CD4-positive, CD25-positive, alpha-beta regulatory T cell (primary cell): ENCODE measurements around the gene CMAS. TPM values are rescaled to one million over a fixed set of nuclear protein-coding genes. Genes with fewer than 3 reads are reported as not detected.
"Not testable (repeated sequence)": the region's sequence is repeated elsewhere in the genome, so short reads cannot be mapped to it uniquely, and the experiment has no call there.

ENCODE experiments used
- ATAC-seq, 2 donors: fragments of 150-1000 bp; cut with Tn5 transposase; one replicate each; pipeline ENCODE4 v1.10.0; 2021; ENCODE audit warnings: low read depth in 2 of 2, moderate number of reproducible peaks in 2 of 2, moderate library complexity in 1 of 2
- DNase-seq, 3 donors: peaks; one replicate each; pipeline versions ENCODE4 v3.0.0 to v3.0.0-alpha.2; 2012 to 2022; ENCODE audit warnings: mixed read lengths in 1 of 3
- H3K27ac ChIP-seq: one replicate; pipeline ENCODE4 v1.7.0; 2013; ENCODE audit warnings: mild to moderate bottlenecking, low read length; ENCODE audit not compliant: insufficient read depth, poor library complexity, severe bottlenecking
- H3K27me3 ChIP-seq: one replicate; pipeline ENCODE4 v1.7.0; 2013; ENCODE audit warnings: low read length; ENCODE audit not compliant: control insufficient read depth, insufficient read depth
- H3K36me3 ChIP-seq: one replicate; pipeline ENCODE4 v1.7.0; 2013; ENCODE audit warnings: mild to moderate bottlenecking, low read length, moderate library complexity; ENCODE audit not compliant: control insufficient read depth, insufficient read depth
- H3K4me1 ChIP-seq: 2 replicates; pipeline ENCODE4 v1.7.0; 2013; ENCODE audit warnings: mild to moderate bottlenecking, low read length; ENCODE audit not compliant: insufficient read depth, control insufficient read depth, poor library complexity, severe bottlenecking
- H3K4me3 ChIP-seq: one replicate; pipeline ENCODE4 v1.7.0; 2013; ENCODE audit warnings: low read depth, mild to moderate bottlenecking, low read length, moderate library complexity
- H3K9me3 ChIP-seq, 2 experiments: 1 replicate in 1 of 2; 2 replicates in 1 of 2; pipeline ENCODE4 v1.7.0; 2013; ENCODE audit warnings: low read length in 2 of 2, mild to moderate bottlenecking in 1 of 2, moderate library complexity in 1 of 2; ENCODE audit not compliant: control insufficient read depth in 2 of 2
- H3K27ac Mint-ChIP-seq, 3 donors: one replicate each; pipeline ENCODE4 v1.8.0; 2020 to 2022; ENCODE audit warnings: mild to moderate bottlenecking in 3 of 3, mixed read lengths in 3 of 3, moderate library complexity in 2 of 3
- H3K27me3 Mint-ChIP-seq: one replicate; pipeline ENCODE4 v1.8.0; 2022; ENCODE audit warnings: mild to moderate bottlenecking, mixed read lengths
- H3K36me3 Mint-ChIP-seq: one replicate; pipeline ENCODE4 v1.8.0; 2020; ENCODE audit warnings: mixed read lengths
- H3K4me1 Mint-ChIP-seq, 4 donors: one replicate each; pipeline ENCODE4 v1.8.0; 2020 to 2022; ENCODE audit warnings: mixed read lengths in 4 of 4, mild to moderate bottlenecking in 1 of 4
- H3K4me3 Mint-ChIP-seq, 4 donors: one replicate each; pipeline ENCODE4 v1.8.0; 2020 to 2022; ENCODE audit warnings: mild to moderate bottlenecking in 4 of 4, mixed read lengths in 4 of 4, moderate library complexity in 3 of 4
- H3K9me3 Mint-ChIP-seq, 7 donors: one replicate each; pipeline ENCODE4 v1.8.0; 2020 to 2022; ENCODE audit warnings: mixed read lengths in 7 of 7, mild to moderate bottlenecking in 3 of 7, moderate library complexity in 2 of 7
- polyA plus RNA-seq, 4 donors: library from polyadenylated mRNA; unstranded; fragments of 300-500 nt; fragmentation: Illumina TruSeq; gene quantifications; one replicate each; pipeline ENCODE4 v1.2.3, GENCODE V29; 2021
- total RNA-seq: library from RNA; stranded (reverse); gene quantifications from one replicate; pipeline ENCODE4 v1.2.3, GENCODE V29; 2022

Gene CMAS
- total and polyA plus RNA-seq, 5 donors from 2014 or later: 17.0 to 43.2 (median 41.8) TPM

DNA sequence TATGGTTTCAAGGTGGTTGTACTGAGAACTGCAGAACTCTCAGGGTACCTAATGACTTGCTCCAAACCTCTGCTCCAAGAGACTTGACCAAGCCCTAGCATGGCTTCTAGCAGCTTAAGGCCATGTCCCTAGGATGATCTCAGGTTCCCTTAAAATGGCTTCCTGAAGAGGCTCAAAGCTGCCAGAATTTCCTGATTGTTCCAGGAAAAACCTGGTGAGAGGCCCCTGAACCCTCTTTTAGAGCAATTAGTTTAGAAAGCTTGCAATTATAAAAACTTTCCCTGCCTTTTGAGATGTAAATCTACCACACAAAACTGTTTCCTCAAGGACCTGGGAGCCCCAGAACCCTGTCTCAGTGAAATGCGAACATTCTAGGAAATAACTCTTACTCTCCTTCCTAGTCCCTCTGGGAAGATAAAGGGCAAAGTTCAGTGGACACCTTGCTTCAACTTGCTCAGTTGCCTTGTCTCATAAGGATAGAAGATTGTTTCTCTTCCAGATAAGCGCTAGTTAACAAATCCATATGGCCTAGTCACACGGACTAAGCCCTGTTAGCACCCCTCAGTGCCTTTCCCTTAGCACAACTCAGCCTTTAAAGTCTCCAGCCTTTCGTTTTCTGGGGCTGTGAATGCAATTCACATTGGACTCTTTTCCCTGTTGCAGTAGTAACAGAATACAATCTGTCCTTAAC is 2.5 kb downstream of the CMAS start:
- peaks cover 20% of the 10 kb centered on the region for H3K4me1 ChIP-seq
- no peaks in the 10 kb centered on the region for H3K36me3 ChIP-seq
- DNase-seq: no peak
- no peaks in the 10 kb centered on the region for H3K9me3 Mint-ChIP-seq
- peak overlapping the region in 2 of 3 donors; percentile 2 to 4 for H3K27ac Mint-ChIP-seq
- peak overlapping the region; percentile 2 for H3K4me3 ChIP-seq
- no peaks in the 10 kb centered on the region for H3K27me3 Mint-ChIP-seq
- no peak for ATAC-seq
- H3K9me3 ChIP-seq: no peaks in the 10 kb centered on the region
- no peaks in the 10 kb centered on the region for H3K27me3 ChIP-seq
- no peaks in the 10 kb centered on the region for H3K36me3 Mint-ChIP-seq
- peak overlapping the region in 3 of 4 donors; percentile 11 to 39 (median 16) for H3K4me3 Mint-ChIP-seq
- H3K27ac ChIP-seq: no peak overlapping the region
- peaks cover 22 to 58% (median 48%) of the 10 kb centered on the region in 4 donors for H3K4me1 Mint-ChIP-seq

DNA sequence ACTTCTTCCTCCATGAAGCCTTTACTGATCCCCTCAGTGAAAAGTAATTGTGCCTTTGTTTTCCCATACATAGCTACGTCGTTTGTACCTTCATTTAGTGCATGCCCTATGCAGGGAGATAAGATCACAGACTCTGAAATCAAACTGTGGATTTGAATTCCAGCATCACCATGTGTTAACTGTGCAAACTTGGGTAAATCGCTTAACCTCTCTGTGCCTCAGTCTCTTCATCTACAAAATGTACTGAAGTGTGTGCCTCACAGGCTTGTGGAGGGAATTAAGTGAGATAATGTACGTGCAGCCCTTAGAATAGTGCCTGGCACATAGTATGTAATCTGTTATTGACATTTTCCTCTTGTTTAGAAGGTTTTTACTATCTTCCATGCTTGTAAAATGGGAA is 4.1 kb downstream of the CMAS start:
- ATAC-seq: no peak
- no peaks in the 10 kb centered on the region for H3K27me3 Mint-ChIP-seq
- H3K4me3 Mint-ChIP-seq: peak overlapping the region in 1 of 4 donors; percentile 2
- no peaks in the 10 kb centered on the region for H3K9me3 Mint-ChIP-seq
- Histone ChIP-seq H3K27me3 (no peaks in the 10 kb centered on the region), H3K9me3 (no peaks in the 10 kb centered on the region), H3K4me1 (peaks cover 20% of the 10 kb centered on the region), H3K4me3 (no peak overlapping the region), H3K36me3 (peaks cover 3% of the 10 kb centered on the region), H3K27ac (no peak overlapping the region)
- H3K4me1 Mint-ChIP-seq: peaks cover 22 to 62% (median 48%) of the 10 kb centered on the region in 4 donors
- DNase-seq: no peak
- no peak overlapping the region for H3K27ac Mint-ChIP-seq
- H3K36me3 Mint-ChIP-seq: no peaks in the 10 kb centered on the region

DNA sequence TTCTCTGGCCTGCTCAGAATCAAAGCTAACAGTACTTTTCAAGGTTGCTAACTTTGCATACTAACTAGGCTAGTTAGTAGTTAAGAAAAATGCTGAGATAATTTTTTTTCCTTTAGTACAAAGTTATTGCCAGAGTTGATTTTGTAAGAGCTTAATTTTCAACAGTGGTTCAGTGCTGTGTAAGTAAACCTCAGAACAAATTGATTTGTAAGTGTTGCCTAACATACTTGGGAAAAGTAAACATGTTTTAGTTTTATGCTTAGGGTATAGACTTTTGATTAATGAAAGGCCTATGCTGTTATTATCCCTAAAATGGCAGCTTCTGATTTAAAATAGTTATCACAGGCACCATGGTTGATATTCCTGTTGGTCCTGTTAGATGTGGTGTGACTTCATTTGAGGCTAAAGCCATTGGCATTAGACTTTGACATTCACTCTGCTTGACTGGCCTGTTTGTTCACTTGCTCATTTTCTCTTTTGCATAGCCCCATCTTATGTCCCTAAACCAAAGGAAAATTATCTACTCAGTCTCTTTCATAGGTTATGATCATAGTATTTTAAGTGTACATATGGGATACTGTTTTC is 5.2 kb downstream of the CMAS start:
- Mint-ChIP-seq H3K27me3 (no peaks in the 10 kb centered on the region), H3K4me1 (peaks cover 22 to 57% (median 45%) of the 10 kb centered on the region in 4 donors)
- ATAC-seq: no peak

GRCh38 chr12:22052994-22053393 is 7.0 kb downstream of the CMAS start:
- not testable (repeated sequence) for H3K9me3 ChIP-seq, H3K4me3 ChIP-seq, H3K4me1 ChIP-seq, ATAC-seq, DNase-seq, H3K27ac ChIP-seq, H3K27me3 Mint-ChIP-seq, H3K9me3 Mint-ChIP-seq, H3K27me3 ChIP-seq, H3K4me3 Mint-ChIP-seq
- Mint-ChIP-seq H3K36me3 (peaks cover 18% of the 10 kb centered on the region), H3K4me1 (peaks cover 9 to 42% (median 33%) of the 10 kb centered on the region in 4 donors), H3K27ac (peak overlapping the region in 1 of 3 donors; percentile 14)
- H3K36me3 ChIP-seq: peaks cover 26% of the 10 kb centered on the region

More for the DNA sequence above, 5.2 kb downstream of the CMAS start:
- Mint-ChIP-seq H3K9me3 (no peaks in the 10 kb centered on the region), H3K27ac (no peak overlapping the region), H3K4me3 (no peak overlapping the region), H3K36me3 (peaks cover 10% of the 10 kb centered on the region)
- DNase-seq: no peak
- Histone ChIP-seq H3K27ac (no peak overlapping the region), H3K4me3 (no peak overlapping the region), H3K36me3 (peaks cover 14% of the 10 kb centered on the region), H3K9me3 (no peaks in the 10 kb centered on the region), H3K4me1 (peaks cover 20% of the 10 kb centered on the region), H3K27me3 (no peaks in the 10 kb centered on the region)

- Histone ChIP-seq H3K36me3 (peaks cover 34% of the 10 kb centered on the region), H3K4me1 (no peaks in the 10 kb centered on the region), H3K27me3 (no peaks in the 10 kb centered on the region), H3K4me3 (no peak overlapping the region), H3K27ac (no peak overlapping the region), H3K9me3 (no peaks in the 10 kb centered on the region)
- DNase-seq: no peak
- H3K27ac Mint-ChIP-seq: no peak overlapping the region
- H3K27me3 Mint-ChIP-seq: no peaks in the 10 kb centered on the region
- H3K4me1 Mint-ChIP-seq: peaks cover 9 to 34% (median 23%) of the 10 kb centered on the region in 4 donors
- peaks cover 18% of the 10 kb centered on the region for H3K36me3 Mint-ChIP-seq
- H3K4me3 Mint-ChIP-seq: no peak overlapping the region
- H3K9me3 Mint-ChIP-seq: no peaks in the 10 kb centered on the region
- no peak for ATAC-seq
Observed at GRCh38 chr12:22054155-22054554, 8.1 kb downstream of the CMAS start.

GRCh38 chr12:22056607-22057006 is 10.6 kb downstream of the CMAS start:
- Mint-ChIP-seq H3K36me3 (peaks cover 27% of the 10 kb centered on the region), H3K4me1 (peaks cover 0 to 11% (median 5%) of the 10 kb centered on the region in 4 donors), H3K27ac (peak overlapping the region in 1 of 3 donors; percentile 10), H3K4me3 (no peak overlapping the region), H3K9me3 (no peaks in the 10 kb centered on the region), H3K27me3 (no peaks in the 10 kb centered on the region)
- Histone ChIP-seq H3K4me3 (no peak overlapping the region), H3K9me3 (no peaks in the 10 kb centered on the region), H3K36me3 (peaks cover 59% of the 10 kb centered on the region), H3K4me1 (no peaks in the 10 kb centered on the region), H3K27me3 (no peaks in the 10 kb centered on the region), H3K27ac (no peak overlapping the region)
- DNase-seq (no peak), ATAC-seq (no peak)

DNA sequence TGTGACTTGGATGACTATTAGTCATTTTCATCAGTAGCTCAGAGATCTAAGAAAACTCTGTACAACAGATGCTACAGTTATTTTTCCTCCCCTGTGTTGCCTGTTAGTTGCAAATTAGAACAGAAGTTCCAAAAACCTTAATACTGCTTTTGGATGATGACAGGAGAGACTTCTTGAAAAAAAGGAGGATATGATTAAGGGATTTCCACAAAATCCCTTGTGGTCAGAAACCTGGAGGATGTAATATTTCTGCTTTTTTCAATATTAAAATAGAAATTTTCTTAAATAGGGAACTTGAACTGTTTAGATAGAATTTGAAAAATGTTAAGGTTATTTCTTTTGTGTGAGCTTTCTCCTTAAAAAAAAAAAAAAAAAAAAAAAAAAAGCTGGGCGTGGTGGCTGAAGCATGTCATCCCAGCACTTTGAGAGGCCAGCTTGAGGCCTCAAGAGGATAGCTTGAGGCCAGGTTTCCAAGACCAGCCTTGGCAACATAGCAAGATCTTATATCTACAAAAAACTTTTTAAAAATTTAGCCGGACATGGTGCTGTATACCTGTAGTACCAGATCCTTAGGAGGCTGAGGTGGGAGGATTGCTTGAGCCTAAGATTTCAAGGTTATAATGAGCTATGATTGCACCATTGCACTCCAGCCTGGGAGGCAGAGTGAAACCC is 14.1 kb downstream of the CMAS start:
- H3K27me3 Mint-ChIP-seq: no peaks in the 10 kb centered on the region
- peaks cover 76% of the 10 kb centered on the region for H3K36me3 ChIP-seq
- ATAC-seq: no peak

More for the DNA sequence above, 14.1 kb downstream of the CMAS start:
- no peak overlapping the region for H3K4me3 Mint-ChIP-seq
- Histone ChIP-seq H3K4me1 (no peaks in the 10 kb centered on the region), H3K27ac (no peak overlapping the region), H3K4me3 (no peak overlapping the region), H3K27me3 (no peaks in the 10 kb centered on the region), H3K9me3 (no peaks in the 10 kb centered on the region)
- no peaks in the 10 kb centered on the region for H3K9me3 Mint-ChIP-seq
- DNase-seq: no peak
- peaks cover 0 to 4% (median 0%) of the 10 kb centered on the region in 4 donors for H3K4me1 Mint-ChIP-seq
- peaks cover 34% of the 10 kb centered on the region for H3K36me3 Mint-ChIP-seq
- H3K27ac Mint-ChIP-seq: no peak overlapping the region
